Suppressor macrophage treated with lipopolysaccharide for 1 hour (primary cell): ENCODE results near the gene NDUFS8.

ENCODE experiments used
- DNase-seq, 3 donors: peaks; one replicate each; pipeline ENCODE4 v3.0.0-alpha.2; 2020 to 2022

The NDUFS8 gene

DNA sequence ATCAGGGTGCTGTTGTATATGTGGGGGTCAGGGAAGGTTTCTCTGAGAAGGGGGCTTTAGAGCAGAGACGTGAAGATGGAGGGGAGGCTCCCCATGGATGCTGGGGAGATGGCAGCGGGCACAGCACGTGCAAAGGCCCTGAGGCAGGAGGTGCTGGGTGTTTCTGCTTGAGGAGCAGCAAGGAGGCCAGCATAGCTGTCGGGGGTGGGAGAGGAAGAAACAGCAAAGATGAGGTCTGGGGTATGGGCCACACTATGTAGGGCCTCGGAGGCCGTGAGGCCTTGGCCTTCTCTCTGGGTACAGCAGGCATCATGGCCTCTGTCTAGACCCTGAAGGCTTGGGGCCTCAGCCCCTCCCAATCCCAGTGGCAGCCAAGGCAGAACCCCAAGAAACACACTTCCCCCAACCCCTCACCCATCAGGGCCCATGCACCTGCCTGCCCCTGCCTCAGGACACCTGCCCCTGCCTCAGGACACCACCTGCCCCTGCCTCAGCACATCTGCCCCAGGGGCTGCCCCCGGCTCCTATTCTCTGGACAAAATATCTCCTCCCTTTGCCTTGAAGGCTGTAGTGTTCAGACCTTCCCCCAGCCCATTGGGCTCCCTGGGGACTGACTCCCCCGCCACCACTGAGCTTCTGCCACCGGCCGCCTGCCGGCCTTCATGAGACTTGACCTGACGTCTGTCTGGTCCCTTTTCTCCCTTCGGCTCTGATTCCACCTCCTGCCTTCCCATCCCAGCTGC, 14.1 kb upstream of the NDUFS8 start:
- DNase-seq: no peak

DNA sequence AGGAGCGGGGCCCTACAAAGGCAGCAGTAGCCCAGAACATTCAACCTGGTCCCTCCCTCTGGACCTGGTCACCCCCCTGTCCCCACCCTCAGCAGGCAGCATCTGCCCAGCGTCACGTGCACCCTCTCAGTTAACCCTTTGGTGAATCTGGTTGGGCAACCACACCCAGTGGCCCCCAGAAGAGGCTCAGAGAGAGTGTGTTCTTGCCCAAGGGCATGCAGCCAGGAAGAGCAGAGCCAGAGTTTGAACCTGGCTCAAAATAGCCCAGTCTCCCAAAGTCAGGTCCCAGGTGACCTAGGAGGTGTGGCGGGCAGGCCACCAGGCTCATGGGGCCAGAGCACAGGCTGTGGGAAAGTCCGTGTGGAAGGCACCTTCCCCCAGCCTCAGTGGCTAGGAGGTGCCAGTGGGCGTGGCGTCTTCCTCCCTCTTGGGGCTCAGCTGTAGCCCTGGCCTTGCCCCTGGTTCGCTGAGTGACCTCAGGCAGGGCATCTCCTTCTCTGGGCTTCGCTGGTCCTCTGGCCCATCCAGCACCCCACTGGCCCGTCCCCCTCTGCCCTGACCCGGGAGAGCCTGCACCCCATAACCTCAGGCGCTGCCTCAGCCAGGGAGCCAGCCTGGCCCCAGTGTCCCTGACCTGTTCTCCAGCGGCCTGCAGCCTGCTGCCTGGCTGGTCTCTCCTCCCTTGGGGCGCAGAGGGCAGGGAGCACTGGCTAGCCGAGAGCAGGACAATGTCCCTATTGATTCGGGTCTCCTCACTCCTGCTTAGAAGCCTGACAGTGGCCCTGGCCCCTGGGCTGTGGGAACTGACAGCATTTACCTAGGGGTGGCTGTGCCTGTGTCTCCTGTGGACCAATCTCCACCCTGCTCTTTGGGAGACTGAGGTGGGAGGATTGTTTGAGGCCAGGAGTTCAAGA, 13.3 kb upstream of the NDUFS8 start:
- no peak for DNase-seq

DNA sequence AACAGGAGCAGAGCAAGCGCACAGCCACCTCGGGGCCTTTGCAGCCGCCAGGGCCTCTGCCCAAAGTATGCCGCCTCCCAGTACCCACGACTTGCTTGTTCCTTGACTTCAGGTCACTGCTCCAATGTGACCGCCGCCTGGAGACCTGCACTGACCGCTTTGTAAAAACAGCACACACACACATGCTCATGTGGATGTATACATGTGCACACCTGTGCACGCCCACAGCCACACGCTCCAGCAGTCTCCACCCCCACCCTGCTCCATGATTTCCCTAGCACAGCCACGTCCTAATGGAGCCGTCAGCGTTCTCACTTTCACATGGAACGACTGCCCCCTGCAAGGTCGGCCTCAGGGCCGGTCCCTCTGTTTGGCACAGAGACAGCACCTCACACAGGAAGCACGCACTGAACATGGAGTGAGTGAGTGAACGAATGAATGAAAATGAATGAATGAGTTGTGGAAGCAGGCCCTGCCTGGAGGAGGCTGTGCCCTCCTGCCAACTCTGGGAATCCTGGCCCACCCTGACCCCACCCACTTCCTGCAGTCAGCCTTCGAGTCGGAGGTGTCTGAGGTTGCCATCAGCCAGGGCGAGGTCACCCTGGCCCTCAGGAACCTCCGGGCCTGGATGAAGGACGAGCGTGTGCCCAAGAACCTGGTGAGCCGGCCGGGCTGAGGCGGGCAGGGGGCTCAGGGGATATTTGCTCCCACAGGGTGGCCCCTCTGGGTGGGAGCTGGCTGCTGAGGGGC, 12.3 kb upstream of the NDUFS8 start:
- no peak for DNase-seq

DNA sequence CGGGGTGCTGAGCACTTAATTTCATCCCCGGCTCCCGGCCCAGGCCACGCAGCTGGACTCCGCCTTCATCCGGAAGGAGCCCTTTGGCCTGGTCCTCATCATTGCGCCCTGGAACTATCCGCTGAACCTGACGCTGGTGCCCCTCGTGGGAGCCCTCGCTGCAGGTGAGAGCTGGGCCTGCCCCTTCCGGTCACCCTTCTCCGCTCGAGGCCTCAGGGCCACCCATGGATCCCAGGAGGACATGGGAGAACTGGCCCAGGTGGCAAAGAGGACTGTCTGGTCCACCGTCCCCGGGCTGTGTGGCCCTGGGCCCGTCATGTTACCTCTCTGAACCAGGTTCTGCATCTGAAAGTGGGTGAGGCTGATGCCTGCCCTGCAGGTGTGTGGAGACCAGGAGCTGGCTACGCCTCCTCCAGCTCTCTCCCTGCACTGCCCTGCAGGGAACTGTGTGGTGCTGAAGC, 11.7 kb upstream of the NDUFS8 start:
- no peak for DNase-seq

DNA sequence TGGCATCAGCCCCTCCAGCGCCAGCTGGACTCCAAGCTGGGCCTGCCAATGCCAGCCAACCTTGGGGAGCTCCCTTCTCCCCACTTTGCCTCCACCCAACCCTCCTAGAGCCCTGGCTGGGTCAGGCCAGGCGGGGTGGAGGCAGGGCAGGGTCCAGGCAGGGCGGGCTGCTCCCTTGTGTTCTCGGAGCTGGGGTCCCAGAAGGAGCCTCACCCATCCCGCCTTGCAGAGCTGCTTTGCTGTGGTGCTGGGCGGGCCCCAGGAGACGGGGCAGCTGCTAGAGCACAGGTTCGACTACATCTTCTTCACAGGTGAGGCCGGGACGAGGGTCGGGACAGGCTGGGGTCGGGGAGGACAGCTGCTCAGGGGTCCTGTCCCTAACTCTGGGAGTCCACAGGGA, 11.0 kb upstream of the NDUFS8 start:
- DNase-seq: no peak

DNA sequence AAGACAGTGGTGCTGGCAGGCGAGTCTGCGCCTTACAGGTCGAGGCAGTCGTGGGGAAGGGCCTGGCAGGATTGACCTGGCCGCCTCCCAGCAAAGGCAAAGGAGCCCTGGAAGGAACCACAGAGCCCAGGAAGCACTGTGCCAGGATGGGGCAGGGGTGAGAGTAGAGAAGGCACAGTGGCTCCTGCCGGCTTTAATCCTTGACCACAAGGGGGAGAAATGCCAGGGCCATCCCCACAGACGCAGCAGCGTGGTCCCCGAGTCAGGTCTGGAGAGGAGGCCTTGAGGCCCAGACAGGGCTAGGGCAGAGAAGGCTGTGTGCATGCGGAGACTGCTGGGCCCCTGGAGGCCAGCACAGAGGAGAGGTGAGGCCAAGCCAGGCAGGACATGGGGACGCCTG, 9.9 kb upstream of the NDUFS8 start:
- DNase-seq: peak in 1 of 3 donors; percentile 39

DNA sequence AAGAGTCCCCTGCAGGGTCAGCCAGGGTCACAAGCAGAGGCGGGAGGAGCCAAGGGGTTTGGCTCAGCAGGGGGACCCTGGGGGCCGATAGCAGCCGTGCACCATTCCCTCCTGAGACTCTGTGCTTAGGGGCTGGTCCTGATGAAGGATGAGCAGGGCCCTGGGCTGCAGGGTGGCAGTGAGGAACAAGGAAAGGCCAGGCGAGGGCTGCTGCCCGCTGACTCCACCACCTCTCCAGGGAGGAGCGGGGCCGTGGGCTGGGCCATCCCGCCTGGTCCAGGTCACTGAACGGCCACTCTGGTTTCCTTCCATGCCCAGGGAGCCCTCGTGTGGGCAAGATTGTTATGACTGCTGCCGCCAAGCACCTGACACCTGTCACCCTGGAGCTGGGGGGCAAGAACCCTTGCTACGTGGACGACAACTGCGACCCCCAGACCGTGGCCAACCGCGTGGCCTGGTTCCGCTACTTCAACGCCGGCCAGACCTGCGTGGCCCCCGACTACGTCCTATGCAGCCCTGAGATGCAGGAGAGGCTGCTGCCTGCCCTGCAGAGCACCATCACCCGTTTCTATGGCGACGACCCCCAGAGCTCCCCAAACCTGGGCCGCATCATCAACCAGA, 9.2 kb upstream of the NDUFS8 start:
- no peak for DNase-seq

DNA sequence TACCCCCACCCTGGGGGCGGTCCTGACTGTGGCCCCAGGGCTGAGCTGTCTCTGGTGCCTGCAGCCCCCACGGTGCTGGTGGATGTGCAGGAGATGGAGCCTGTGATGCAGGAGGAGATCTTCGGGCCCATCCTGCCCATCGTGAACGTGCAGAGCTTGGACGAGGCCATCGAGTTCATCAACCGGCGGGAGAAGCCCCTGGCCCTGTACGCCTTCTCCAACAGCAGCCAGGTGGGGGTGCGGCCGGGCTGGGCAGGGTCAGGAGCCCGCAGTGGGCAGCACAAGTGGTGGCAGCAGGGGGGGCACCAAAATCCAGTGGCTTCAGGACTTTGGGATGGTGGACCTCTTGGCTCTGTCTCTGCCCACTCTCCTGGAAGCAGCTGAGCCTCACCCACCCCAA, 8.0 kb upstream of the NDUFS8 start:
- no peak for DNase-seq

DNA sequence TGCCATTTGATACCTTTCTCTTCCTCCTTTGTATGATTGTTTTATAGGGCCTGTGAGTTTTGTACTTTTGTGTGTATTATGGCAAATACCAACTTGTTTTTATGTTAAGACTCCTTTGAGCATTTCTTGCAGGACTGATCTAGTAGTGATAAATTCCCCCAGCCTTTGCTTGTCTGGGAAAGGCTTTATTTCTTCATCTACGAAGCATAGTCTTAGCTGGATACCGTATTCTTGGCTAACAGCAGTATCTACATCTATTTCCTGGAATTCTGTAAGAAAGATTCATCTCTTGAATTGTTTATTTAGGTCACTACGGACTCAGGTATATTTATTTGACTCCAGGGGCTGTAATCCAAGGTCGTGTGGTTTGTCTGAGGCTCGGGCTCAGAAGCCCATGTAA, 6.0 kb upstream of the NDUFS8 start:
- no peak for DNase-seq

DNA sequence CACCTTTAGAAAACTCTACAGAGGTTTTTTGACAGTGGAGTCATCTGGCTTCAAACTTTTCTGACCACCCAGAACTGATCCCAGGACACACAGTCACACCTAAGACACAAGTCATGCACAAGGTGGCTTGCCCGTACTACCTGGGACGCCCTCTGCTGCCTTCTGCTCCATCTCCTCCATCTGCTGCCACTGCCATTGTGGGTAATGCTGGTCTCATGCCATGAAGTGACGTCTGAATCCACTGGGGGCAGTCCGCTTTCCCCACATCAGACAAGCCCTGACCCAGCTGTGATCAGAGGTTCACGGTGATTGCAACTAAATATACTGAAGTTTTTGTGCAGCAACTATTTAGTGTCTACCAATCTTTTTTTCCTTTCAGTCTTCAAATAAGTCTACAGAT, 5.4 kb upstream of the NDUFS8 start:
- DNase-seq: no peak

DNA sequence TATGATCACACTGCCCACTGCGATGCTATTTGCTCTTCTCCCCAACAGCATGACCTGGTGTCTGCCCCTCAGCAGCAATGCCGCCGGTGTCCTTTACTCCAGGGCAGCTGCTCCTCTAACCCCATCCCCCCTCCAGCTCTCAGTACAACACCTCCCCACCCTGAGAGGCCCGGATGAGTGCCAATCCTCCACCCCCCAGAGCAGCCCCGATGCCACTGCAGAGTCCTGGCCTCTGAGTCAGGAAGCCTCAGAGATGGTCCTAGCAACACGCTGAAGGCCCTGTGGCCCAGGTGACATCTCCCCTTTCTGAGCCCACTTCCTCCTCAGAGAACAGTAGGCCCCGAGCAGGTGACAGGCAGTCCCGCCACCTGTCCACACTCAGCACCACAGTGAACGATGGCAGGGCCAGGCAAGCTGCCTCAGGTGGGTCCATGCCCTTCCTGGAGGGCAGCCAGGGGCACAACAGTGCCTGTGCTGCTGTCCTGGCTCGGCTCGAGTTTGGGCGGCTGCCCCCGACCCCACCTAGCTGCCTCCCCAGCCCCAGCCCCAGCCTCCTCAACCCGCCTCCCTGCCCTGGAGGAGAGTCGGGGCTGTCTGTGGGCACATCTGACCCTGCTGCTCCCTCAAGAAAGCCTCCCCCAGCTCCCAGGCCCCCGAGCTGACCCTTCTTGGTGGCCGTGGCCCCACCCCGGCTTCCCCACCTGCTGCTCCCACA, 3.9 kb upstream of the NDUFS8 start:
- DNase-seq: no peak

DNA sequence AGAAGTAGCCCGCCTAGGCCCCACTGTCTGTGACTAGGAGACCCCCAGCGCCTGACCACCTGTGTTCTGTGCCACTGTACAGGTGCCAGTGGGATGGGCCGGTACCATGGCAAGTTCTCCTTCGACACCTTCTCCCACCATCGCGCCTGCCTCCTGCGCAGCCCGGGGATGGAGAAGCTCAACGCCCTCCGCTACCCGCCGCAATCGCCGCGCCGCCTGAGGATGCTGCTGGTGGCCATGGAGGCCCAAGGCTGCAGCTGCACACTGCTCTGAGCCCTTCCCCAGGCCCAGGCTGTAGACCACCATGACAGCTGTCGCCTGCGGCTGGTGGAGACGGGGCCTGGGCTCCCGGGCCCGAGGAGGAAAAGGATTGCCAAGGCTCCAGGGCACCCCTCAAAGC, 2.8 kb upstream of the NDUFS8 start:
- no peak for DNase-seq

DNA sequence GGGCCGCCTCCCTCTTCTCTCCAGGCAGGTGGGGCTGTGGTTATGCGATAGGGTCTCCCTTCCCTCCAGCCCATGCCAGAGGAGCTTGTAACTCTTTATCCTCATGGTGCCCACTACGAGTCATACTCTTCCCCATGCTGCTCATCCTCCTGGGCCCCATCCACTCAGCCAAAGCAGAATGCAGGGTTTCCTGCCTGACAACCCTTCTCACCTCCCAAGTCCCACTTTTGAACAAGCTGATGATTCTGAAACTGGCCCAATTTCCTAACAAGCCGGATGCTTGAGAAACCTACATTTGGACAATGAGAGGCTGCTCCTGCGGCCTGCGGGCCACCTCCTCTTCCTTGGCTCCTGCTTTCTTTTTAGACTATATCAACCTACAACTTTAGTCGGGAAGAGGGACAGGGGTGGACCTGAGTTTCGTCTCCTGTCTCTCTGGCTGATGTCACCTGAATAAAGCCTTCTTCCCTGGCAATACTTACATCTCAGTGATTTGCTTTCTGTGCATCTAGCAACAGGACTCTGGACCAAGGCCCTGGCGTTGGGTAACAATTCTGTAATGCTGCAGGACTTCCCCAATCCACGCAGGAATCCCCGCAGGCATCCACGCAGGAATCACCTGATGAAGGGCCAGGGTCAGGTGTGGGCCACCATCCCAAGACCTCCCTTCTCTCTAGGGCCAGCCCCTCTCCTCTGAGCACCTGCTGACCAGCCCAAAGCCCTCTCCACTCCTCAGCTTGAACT, 1.5 kb upstream of the NDUFS8 start:
- DNase-seq: peak in 1 of 3 donors; percentile 44

DNA sequence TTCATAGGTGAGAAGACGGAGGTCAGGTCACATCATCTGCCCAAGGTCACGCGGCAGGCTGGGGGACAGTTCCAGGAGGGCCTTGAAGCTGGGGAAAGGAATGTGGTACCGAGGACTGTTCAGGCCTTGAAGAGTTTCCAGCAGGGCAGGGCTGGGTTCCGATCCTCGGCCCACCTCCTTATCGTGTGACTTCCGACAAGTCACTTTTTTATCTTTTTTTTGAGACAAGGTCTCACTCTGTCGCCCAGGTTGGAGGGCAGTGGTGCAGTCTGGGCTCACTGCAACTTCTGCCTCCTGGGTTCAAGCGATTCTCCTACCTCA, 623 bp downstream of the NDUFS8 start:
- DNase-seq: peak in 1 of 3 donors; percentile 27

DNA sequence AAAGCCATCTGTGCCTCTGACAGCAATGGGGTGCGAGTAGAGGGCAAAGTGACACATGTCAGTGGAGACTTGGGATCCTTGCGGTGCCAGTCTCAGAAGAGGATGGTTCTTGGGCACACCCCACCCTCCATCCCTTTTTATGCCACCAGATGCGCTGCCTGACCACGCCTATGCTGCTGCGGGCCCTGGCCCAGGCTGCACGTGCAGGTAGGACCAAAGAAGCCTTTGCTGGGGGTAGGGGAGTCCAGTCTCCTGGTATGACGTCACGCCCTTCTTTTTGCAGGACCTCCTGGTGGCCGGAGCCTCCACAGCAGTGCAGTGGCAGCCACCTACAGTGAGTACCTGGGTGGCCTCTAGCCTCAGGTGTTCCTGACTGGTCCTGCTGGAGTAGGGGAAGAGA, 1.5 kb downstream of the NDUFS8 start:
- no peak for DNase-seq

DNA sequence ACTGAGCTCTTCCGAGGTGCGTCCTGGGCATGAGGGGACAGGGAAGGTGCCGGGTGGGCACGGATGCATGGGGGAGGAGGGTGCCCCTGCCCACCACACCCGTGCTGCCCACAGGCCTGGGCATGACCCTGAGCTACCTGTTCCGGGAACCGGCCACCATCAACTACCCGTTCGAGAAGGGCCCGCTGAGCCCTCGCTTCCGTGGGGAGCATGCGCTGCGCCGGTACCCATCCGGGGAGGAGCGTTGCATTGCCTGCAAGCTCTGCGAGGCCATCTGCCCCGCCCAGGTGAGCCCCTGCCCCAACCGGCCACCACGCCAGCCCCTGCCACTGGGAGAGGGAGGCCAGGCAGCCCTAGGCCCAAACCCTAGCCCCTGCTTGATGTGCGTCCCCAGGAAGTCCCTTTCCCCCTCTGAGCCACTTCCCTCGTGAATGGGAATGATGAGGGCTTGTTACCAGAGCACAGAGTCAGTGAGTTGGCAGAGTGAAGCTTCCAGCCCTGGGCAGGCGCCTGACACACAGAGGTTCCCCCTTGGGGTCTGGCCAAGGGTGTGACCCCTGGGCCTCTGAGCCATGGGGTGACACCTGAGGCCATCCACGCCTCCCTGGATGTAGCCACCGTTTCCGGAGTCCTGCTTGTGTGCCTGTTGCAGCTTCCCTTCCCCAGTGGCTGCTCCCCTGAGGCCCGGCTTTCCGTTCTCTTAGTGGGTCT, 2.7 kb downstream of the NDUFS8 start:
- DNase-seq: no peak

DNA sequence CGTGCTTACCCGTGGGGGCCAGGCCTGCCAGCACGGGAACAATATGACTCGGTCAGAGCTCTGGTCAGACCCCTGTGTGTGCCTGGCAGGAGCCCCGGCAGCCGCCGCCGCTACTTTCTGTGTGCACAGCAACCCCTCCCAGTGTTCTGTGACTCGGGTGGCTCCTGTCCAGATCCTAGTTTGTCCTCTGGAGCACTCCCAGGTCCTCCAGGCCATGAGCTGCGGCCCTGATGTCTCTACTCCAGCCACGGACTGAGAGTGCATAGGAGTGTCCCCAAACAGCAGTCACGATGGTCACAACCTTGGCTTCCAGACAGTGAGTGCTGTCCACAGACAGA, 3.2 kb downstream of the NDUFS8 start:
- DNase-seq: no peak

DNA sequence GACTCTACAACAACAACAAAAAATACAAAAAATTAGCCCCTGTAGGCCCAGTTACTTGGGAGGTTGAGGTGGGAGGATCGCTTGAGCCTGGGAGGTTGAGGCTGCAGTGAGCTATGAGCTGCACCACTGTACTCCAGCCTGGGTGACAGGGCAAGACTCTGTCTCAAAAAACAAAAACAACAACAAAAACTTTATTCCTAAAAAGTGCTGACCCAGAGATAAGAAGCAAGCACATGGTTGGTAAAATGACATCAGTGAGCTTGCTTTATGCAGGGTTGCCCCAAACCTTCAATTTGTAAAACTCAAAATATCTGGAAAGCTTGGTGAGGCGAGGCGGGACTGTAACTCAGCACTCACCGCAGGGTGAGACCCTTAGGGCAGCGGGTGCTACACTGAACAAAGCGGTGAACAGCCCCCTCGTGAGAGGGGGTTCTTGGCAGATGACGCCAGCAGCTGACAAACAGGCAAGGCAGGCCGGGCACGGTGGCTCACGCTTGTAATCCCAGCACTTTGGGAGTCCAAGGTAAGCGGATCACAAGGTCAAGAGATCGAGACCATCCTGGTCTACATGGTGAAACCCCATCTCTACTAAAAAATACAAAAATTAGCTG, 4.9 kb downstream of the NDUFS8 start:
- DNase-seq: no peak

DNA sequence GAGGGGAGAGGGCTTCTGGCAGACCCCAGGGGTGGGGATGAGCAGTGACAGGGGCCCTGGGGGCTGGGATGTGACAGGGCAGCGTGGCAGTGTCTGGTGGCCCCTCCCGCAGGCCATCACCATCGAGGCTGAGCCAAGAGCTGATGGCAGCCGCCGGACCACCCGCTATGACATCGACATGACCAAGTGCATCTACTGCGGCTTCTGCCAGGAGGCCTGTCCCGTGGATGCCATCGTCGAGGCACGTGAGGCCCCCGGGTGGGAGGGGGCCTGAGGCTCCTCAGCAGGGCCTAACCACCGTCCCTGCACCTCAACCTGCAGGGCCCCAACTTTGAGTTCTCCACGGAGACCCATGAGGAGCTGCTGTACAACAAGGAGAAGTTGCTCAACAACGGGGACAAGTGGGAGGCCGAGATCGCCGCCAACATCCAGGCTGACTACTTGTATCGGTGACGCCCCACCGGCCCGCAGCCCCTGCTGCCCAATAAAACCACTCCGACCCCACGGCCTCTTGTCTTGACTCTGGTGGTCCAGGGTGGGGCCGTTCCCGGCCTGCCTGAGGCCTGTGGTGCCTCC, 5.7 kb downstream of the NDUFS8 start:
- peak; percentile 71 to 83 (median 79) for DNase-seq

DNA sequence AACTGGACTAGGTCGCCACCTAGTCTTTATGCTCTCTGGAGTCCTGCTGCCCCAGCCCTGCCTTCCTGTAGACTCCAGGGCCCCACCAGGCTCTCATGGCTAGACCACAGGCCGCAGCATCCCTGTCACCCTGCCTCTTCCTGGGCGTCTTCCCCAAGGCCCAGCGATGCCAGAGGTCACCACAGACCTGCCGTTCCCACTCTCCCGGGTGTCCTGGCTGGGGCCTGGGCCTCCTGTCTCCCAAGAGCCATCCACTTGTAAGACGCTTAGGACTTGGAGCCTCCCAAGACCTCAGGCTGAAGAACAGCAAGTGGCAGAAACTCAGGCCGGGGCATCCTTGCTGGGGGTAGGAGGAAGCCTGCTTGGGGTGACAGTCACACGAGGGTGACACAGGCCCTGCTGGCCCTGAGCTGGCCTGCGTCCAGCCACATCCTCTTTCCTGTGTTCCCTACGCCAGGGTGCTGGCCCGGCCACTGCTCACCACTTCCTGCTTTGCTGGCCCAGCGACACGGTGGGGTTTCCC, 6.3 kb downstream of the NDUFS8 start:
- peak; percentile 94 to 95 (median 94) for DNase-seq
